GM12872 (cell line): ENCODE data around the gene STAMBPL1.

Experiments
- CTCF ChIP-seq: IDR thresholded peaks from 3 replicates; pipeline ENCODE4 v1.5.1; 2011; ENCODE audit warnings: low read depth, mild to moderate bottlenecking, low read length, moderate library complexity; ENCODE audit not compliant: insufficient read depth

The STAMBPL1 gene

GRCh38 chr10:88877298-88877697, 2.7 kb upstream of the STAMBPL1 start:
- TF ChIP-seq CTCF = no peak

GRCh38 chr10:88880282-88881076, 434 bp downstream of the STAMBPL1 start:
- TF ChIP-seq CTCF = 0 out of 3 replicates have a peak, but pooled peaks have one; percentile 10

GRCh38 chr10:88881320-88881719, 1.3 kb downstream of the STAMBPL1 start:
- no peak for TF ChIP-seq CTCF

GRCh38 chr10:88881922-88882645, 2.0 kb downstream of the STAMBPL1 start:
- no peak for TF ChIP-seq CTCF

- TF ChIP-seq CTCF = no peak
Observed at GRCh38 chr10:88883448-88883809, 3.4 kb downstream of the STAMBPL1 start.

GRCh38 chr10:88886557-88886956, 6.5 kb downstream of the STAMBPL1 start:
- TF ChIP-seq CTCF = no peak

GRCh38 chr10:88888810-88889445, 8.9 kb downstream of the STAMBPL1 start:
- no peak for TF ChIP-seq CTCF
